ENCODE measurements around the gene FNDC3B. TPM values are rescaled to one million over a fixed set of nuclear protein-coding genes. Genes with fewer than 3 reads are reported as not detected.

FNDC3B gene
- total and polyA plus RNA-seq, 2 of the 8 experiments (the other 6 are each of a cell fraction or from before 2014, with no cell fraction given) = 14.1 to 44.4 TPM

DNA sequence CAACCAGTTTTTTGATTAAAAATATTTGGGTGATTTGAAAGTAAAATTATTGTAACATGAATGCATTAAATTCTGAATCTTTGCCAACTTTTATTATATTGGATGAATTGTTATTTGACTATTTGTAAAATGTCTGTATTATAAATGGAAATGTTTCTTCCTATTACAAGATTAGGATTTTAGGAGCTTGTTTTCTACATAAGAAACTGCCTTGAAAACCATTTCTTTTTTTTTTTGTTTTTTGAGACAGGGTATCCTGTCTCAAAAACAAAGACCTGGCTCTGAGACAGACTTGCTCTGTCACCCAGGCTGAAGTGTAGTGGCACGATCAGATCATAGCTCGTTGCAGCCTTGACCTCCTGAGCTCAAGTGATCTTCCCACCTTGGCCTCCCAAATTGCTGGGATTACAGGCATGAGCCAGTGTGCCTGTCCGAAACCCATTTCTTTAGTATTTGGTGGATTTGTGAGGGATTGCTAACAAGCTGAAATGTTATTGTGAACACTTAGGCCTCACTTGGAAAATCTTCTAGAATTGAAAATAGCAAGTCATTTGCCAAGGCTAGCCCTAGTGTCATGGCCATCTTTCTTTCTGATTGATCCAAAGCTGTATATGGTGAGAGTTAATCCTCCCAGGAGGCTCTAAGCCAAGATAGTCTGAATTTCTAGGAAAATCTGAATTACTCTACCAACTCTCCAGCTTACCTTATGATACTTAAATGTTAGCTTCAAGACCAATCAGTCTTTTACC is 100.3 kb downstream of the FNDC3B start:
- Histone ChIP-seq H3K9me3 (ENCODE audit: insufficient read depth in 2 of 2, low read depth in 1 of 2, low read length in 1 of 2) (no peaks in the 10 kb centered on the region), H2AK5ac (ENCODE audit: low read depth, low read length) (no peak overlapping the region), H2BK12ac (ENCODE audit: low read depth, low read length) (peak overlapping the region; percentile 77; the same call in 1 of the 2 replicates), H3K4me1 (replicated peaks in 1 of 4; ENCODE audit: control insufficient read depth in 3 of 4, insufficient read depth in 4 of 4, low read length in 3 of 4) (peaks cover 5 to 42% (median 34%) of the 10 kb centered on the region in 4 experiments), H3K9ac (replicated peaks in 1 of 4; ENCODE audit: extremely low read depth in 1 of 4, low read depth in 3 of 4, low read length in 3 of 4) (no peak overlapping the region), H3K36me3 (ENCODE audit: control insufficient read depth in 2 of 4, insufficient read depth in 4 of 4, low read length in 3 of 4) (no peaks in the 10 kb centered on the region; a peak in 1 of 8 replicates), H2BK120ac (replicated peaks; ENCODE audit: low read depth, low read length) (no peak overlapping the region), H3K56ac (replicated peaks; ENCODE audit: insufficient read length, low read depth, low read length) (no peak overlapping the region), H3K23me2 (ENCODE audit: low read depth, low read length) (no peaks in the 10 kb centered on the region; the same call in 1 of the 2 replicates), H3K14ac (ENCODE audit: insufficient read length) (no peak overlapping the region), H3K79me2 (ENCODE audit: control insufficient read depth in 1 of 2, insufficient read depth in 2 of 2, low read length in 2 of 2) (peaks cover 0 to 51% of the 10 kb centered on the region in 2 experiments; a peak in 2 of 4 replicates), H2BK15ac (ENCODE audit: low read length) (no peak overlapping the region), H3K4me3 (ENCODE audit: extremely low read depth in 1 of 4, insufficient read depth in 2 of 4, low read depth in 3 of 4, low read length in 4 of 4) (peak overlapping the region in 1 of 4 experiments; percentile 20; a peak in 1 of 8 replicates), H4K8ac (ENCODE audit: extremely low read depth, insufficient read depth, low read length) (no peak overlapping the region), H3K79me1 (ENCODE audit: low read depth, low read length) (no peaks in the 10 kb centered on the region), H4K91ac (replicated peaks; ENCODE audit: insufficient read length, low read length) (peak overlapping the region; percentile 22), H3K4ac (replicated peaks; ENCODE audit: insufficient read length, low read depth, low read length) (peak overlapping the region; percentile 63), H3K18ac (ENCODE audit: extremely low read depth, low read length) (peak overlapping the region; percentile 39; the same call in 1 of the 2 replicates), H4K5ac (ENCODE audit: insufficient read length, low read depth, low read length) (no peak overlapping the region), H3K4me2 (ENCODE audit: insufficient read depth in 1 of 2, low read depth in 2 of 2, low read length in 2 of 2) (peak overlapping the region; percentile 51 to 59; a peak in 2 of 4 replicates), H3K27ac (ENCODE audit: low read depth, low read length) (no peak overlapping the region; the same call in 1 of the 2 replicates), H3K27me3 (replicated peaks in 1 of 4; ENCODE audit: control insufficient read depth in 3 of 4, extremely low read depth in 1 of 4, insufficient read depth in 3 of 4, low read length in 3 of 4) (no peaks in the 10 kb centered on the region), H2AFZ (ENCODE audit: low read length) (no peak overlapping the region), H2BK5ac (ENCODE audit: low read depth, low read length) (peak overlapping the region; percentile 85; the same call in 1 of the 2 replicates), H4K20me1 (replicated peaks in 1 of 2; ENCODE audit: control insufficient read depth in 1 of 2, insufficient read depth in 2 of 2, low read length in 2 of 2) (no peaks in the 10 kb centered on the region), H2BK20ac (ENCODE audit: low read length) (peak overlapping the region; percentile 76; the same call in 1 of the 2 replicates), H3K23ac (ENCODE audit: insufficient read length) (no peak overlapping the region)
- 57% methylated on average over 3 of the region's 3 CpGs; no CpG with 5 or more reads in 1 of the 2 experiments for WGBS, 2 experiments (ENCODE audit: extremely low coverage in 1 of 2, insufficient coverage in 1 of 2, insufficient read length in 1 of 2, insufficient replicate concordance in 2 of 2, low coverage in 1 of 2, low lambda C conversion rate in 2 of 2, missing lambda C conversion rate in 1 of 2)
- DNase-seq (ENCODE audit: low read depth in 1 of 2, low spot score in 2 of 2) = no peak
- ChIA-PET POLR2A (ENCODE audit: partially characterized antibody) (interaction anchor here (1.2 to 1.5 kb wide), 3 partner anchors 12 to 36 kb away, joined by 5 read pairs; no protein-coding TSS in a partner anchor), CTCF (ENCODE audit: partially characterized antibody) (interaction anchor here (0.6 to 2.4 kb wide), 12 partner anchors 8 to 272 kb away, joined by 3 to 12 read pairs (median 4); no protein-coding TSS in a partner anchor)
- no peak for FAIRE-seq
- TF ChIP-seq SP4 (IDR thresholded peaks at IDR 0.05; ENCODE audit: low read length) (no peak), RBBP5 (IDR thresholded peaks at IDR 0.05; ENCODE audit: borderline replicate concordance, low read depth, low read length) (no peak), EZH2 (IDR thresholded peaks at IDR 0.05; ENCODE audit: low read depth, low read length, severe bottlenecking) (no peak), POLR2AphosphoS5 (IDR thresholded peaks at IDR 0.05; ENCODE audit: low read depth, low read length) (no peak), KDM1A (IDR thresholded peaks at IDR 0.05; ENCODE audit: borderline replicate concordance, low read length) (no peak), TBP (IDR thresholded peaks at IDR 0.05; ENCODE audit: low read depth, low read length) (no peak), BRCA1 (IDR thresholded peaks at IDR 0.05; ENCODE audit: low read depth, low read length) (no peak), GABPA (IDR thresholded peaks at IDR 0.05; ENCODE audit: borderline replicate concordance, insufficient read depth, low read length) (no peak)
- TF ChIP-seq, protein P1, sequence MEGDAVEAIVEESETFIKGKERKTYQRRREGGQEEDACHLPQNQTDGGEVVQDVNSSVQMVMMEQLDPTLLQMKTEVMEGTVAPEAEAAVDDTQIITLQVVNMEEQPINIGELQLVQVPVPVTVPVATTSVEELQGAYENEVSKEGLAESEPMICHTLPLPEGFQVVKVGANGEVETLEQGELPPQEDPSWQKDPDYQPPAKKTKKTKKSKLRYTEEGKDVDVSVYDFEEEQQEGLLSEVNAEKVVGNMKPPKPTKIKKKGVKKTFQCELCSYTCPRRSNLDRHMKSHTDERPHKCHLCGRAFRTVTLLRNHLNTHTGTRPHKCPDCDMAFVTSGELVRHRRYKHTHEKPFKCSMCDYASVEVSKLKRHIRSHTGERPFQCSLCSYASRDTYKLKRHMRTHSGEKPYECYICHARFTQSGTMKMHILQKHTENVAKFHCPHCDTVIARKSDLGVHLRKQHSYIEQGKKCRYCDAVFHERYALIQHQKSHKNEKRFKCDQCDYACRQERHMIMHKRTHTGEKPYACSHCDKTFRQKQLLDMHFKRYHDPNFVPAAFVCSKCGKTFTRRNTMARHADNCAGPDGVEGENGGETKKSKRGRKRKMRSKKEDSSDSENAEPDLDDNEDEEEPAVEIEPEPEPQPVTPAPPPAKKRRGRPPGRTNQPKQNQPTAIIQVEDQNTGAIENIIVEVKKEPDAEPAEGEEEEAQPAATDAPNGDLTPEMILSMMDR (IDR thresholded peaks at IDR 0.05; ENCODE audit: control extremely low read depth in 1 of 3, insufficient read depth in 1 of 3, low read depth in 1 of 3, low read length in 3 of 3) = no peak
